A673 (cell line): Measurements from ENCODE around the gene TLE4. TPM values are rescaled to one million over a fixed set of nuclear protein-coding genes. Genes with fewer than 3 reads are reported as not detected.

Experiments used
- BruUV-seq: library from RNA; stranded (reverse); fragments of 400-500 nt; replicated peaks from 2 replicates; lab custom pipeline; 2021; lab: Mats Ljungman, UMichigan
- CTCF ChIA-PET: fragments of 300-600 bp; sonication (Branson Sonifier 250); formaldehyde crosslinking; loops from one replicate; lab custom pipeline; 2022; ENCODE audit warnings: antibody characterized with exemption; lab: Charles Lee
- POLR2A ChIA-PET: fragments of 300-600 bp; sonication (Branson Sonifier 250); formaldehyde crosslinking; loops from one replicate; lab custom pipeline; 2022; ENCODE audit warnings: antibody characterized with exemption; ENCODE audit not compliant: low non-redundant PET; lab: Charles Lee
- DNase-seq: peaks from one replicate; pipeline ENCODE4 v3.0.0-alpha.2; 2015; ENCODE audit warnings: low spot score
- H3K27ac ChIP-seq: fragments of 200-600 bp; sonication (generic); 2 replicates; pipeline ENCODE4 v1.5.1; 2016; ENCODE audit warnings: mixed run types, low read depth, mild to moderate bottlenecking, mixed read lengths, antibody characterized with exemption, low read length; ENCODE audit not compliant: poor library complexity, severe bottlenecking
- H3K27me3 ChIP-seq: fragments of 200-600 bp; sonication (generic); replicated peaks from 2 replicates; pipeline ENCODE4 v1.6.1; 2017; ENCODE audit warnings: mixed run types, low read depth, mild to moderate bottlenecking, mixed read lengths, antibody characterized with exemption, low read length; ENCODE audit not compliant: insufficient read depth, poor library complexity
- H3K36me3 ChIP-seq: fragments of 200-600 bp; sonication (generic); 2 replicates; pipeline ENCODE4 v1.6.1; 2016; ENCODE audit warnings: mixed run types, mild to moderate bottlenecking, mixed read lengths, antibody characterized with exemption, low read length; ENCODE audit not compliant: insufficient read depth, poor library complexity, severe bottlenecking
- H3K4me1 ChIP-seq: fragments of 200-600 bp; sonication (generic); 2 replicates; pipeline ENCODE4 v1.6.1; 2017; ENCODE audit warnings: mixed run types, mild to moderate bottlenecking, mixed read lengths, antibody characterized with exemption, low read length; ENCODE audit not compliant: insufficient read depth, poor library complexity, severe bottlenecking
- H3K4me3 ChIP-seq: fragments of 200-600 bp; sonication (generic); 2 replicates; pipeline ENCODE4 v1.5.1; 2016; ENCODE audit warnings: low read depth, mixed run types, mild to moderate bottlenecking, mixed read lengths, low read length; ENCODE audit not compliant: poor library complexity, severe bottlenecking
- H3K9me3 ChIP-seq: fragments of 200-600 bp; sonication (generic); 2 replicates; pipeline ENCODE4 v1.6.1; 2016; ENCODE audit warnings: mixed run types, low read depth, mild to moderate bottlenecking, mixed read lengths, antibody characterized with exemption, low read length; ENCODE audit not compliant: poor library complexity, severe bottlenecking
- CTCF ChIP-seq: fragments of 300-800, 200-600 bp; sonication (generic); conservative IDR thresholded peaks from 2 replicates; pipeline ENCODE4 v1.5.1; 2017; ENCODE audit warnings: low read depth, mild to moderate bottlenecking, antibody characterized with exemption, low read length, moderate library complexity, mixed read lengths
- EZH2 ChIP-seq: fragments of 200-600 bp; sonication (generic); IDR thresholded peaks from 2 replicates; pipeline ENCODE4 v1.6.1; 2017; ENCODE audit warnings: borderline replicate concordance, low read depth, mild to moderate bottlenecking, mixed read lengths, antibody characterized with exemption, low read length; ENCODE audit not compliant: poor library complexity, severe bottlenecking
- intact Hi-C: fragments of 100-400 bp; cut with micrococcal nuclease; formaldehyde crosslinking; loops from one replicate; pipeline ENCODE4 v1.10.0; 2022; ENCODE audit not compliant: unreplicated experiment
- total RNA-seq: library from RNA; stranded (reverse); gene quantifications from 2 replicates; pipeline ENCODE4 v1.2.3, GENCODE V29; 2021

TLE4 gene
- total RNA-seq, 1 experiment from 2014 or later, result 21.3 TPM

DNA sequence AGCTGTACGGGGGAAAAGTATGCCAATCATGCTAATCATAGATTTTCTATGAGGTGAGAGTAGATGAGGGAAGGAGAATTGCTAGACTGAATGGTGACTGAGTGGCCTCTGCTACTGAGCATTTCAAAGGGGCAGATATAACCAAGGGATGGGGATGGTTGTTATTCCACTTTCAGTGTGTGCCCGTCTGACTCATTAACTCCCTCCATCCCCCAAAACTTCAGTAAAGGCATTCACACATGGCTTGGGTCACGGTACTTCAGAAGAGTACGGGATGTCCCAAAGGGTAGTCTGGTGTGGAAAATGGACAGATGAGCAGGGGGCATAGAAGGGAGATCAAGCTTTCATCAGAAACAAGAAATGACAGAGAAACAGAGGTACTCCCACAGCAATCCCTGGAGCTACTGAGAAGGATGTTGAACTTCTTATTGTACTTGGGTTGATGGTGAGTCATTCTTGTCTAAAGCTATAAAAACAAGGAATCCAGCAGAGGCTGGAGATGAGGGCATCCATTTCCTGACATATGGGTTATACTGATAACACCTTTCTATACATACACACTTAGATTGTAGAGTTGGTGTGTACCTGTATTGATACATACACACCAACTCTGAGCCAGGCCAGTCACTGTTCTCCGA lies 8.9 kb upstream of the TLE4 start:
- Histone ChIP-seq H3K36me3 (no peaks in the 10 kb centered on the region), H3K9me3 (no peaks in the 10 kb centered on the region), H3K4me3 (no peak overlapping the region), H3K27me3 (no peaks in the 10 kb centered on the region), H3K27ac (no peak overlapping the region), H3K4me1 (peaks cover 9% of the 10 kb centered on the region)
- POLR2A ChIA-PET, result no interaction called here
- CTCF ChIA-PET, result no interaction called here
- DNase-seq, result no peak
- BruUV-seq, result no TSS peak
- no peak for TF ChIP-seq CTCF
- intact Hi-C loops, result loop anchor here (5.0 kb wide), 1 partner anchor 86 kb away; no protein-coding TSS in a partner anchor

DNA sequence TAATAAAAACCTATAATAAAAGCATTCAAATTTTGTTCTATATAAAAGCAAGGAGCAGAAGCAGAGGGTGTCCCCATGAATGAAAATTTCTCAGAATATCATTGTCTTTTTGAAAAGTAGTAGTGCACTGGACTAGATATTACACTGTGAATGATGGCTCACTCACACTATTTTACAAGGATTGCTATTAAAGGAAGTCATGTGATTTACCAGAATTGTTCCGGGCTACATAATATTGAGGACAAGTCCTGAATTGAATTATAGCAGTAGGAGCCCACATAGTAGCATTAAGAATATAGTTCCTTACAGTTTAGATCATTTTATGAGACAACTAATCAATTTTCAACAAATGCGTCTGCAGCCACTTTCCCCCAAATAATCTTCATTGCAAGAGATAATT lies 7.7 kb upstream of the TLE4 start:
- Histone ChIP-seq H3K36me3 (no peaks in the 10 kb centered on the region), H3K27me3 (no peaks in the 10 kb centered on the region), H3K27ac (no peak overlapping the region), H3K9me3 (no peaks in the 10 kb centered on the region), H3K4me3 (no peak overlapping the region), H3K4me1 (peaks cover 9% of the 10 kb centered on the region)
- TF ChIP-seq CTCF (no peak), EZH2 (no peak)
- no peak for DNase-seq
- intact Hi-C loops, result loop anchor here (5.0 kb wide), 1 partner anchor 87 kb away; no protein-coding TSS in a partner anchor
- ChIA-PET CTCF (no interaction called here), POLR2A (no interaction called here)
- BruUV-seq, result no TSS peak

DNA sequence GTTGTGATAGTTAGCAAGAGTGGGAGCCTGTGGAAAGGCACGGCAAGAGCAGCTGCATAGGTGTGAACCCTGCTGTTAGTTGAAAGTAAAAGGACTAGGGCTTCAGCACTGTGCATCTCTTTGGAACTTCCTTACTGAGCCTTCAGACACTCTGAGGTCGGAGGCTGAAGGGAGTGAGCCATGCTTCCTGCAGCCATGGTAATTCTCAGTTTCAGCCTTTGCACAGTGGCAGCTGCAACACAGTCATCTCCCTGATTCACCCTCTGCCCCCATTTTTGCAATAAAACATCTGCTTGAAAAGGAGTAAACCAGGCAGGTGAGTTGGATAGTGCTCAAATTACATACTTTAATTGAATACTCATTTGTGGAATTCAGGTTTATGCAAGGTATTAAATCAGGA lies 6.5 kb upstream of the TLE4 start:
- Histone ChIP-seq H3K36me3 (no peaks in the 10 kb centered on the region), H3K4me1 (peaks cover under 1% of the 10 kb centered on the region), H3K4me3 (no peak overlapping the region), H3K27me3 (no peaks in the 10 kb centered on the region), H3K27ac (no peak overlapping the region), H3K9me3 (no peaks in the 10 kb centered on the region)
- TF ChIP-seq CTCF (no peak), EZH2 (no peak)
- intact Hi-C loops, result no loop called here
- CTCF ChIA-PET, result no interaction called here
- POLR2A ChIA-PET, result no interaction called here
- no peak for DNase-seq
- no TSS peak for BruUV-seq
